Activated CD4-positive, alpha-beta memory T cell treated with anti-CD3 and anti-CD28 coated beads, Interleukin-2, amount 10 ng/mL, durations not matched to agents 7 days and 5 days (primary cell): ENCODE results near the gene SLC22A3. TPM values are rescaled to one million over a fixed set of nuclear protein-coding genes. Genes with fewer than 3 reads are reported as not detected.
"Not testable (repeated sequence)": the region's sequence is repeated elsewhere in the genome, so short reads cannot be mapped to it uniquely, and the experiment has no call there.

Source experiments
- CTCF ChIA-PET: fragments of 350-600 bp; sonication (Branson Sonifier 250); formaldehyde crosslinking; loops from one replicate; lab custom pipeline; 2021; ENCODE audit warnings: antibody characterized with exemption, inconsistent platforms; lab: Charles Lee
- POLR2A ChIA-PET: fragments of 350-600 bp; sonication (Branson Sonifier 250); formaldehyde crosslinking; loops from one replicate; lab custom pipeline; 2021; ENCODE audit warnings: antibody characterized with exemption; lab: Charles Lee
- DNase-seq: peaks from one replicate; pipeline ENCODE4 v3.0.0-alpha.2; 2020
- H3K27ac Mint-ChIP-seq: one replicate; pipeline ENCODE4 v1.8.0; 2021; ENCODE audit warnings: mild to moderate bottlenecking, mixed read lengths
- H3K27me3 Mint-ChIP-seq: one replicate; pipeline ENCODE4 v1.8.0; 2021; ENCODE audit warnings: mixed read lengths
- H3K36me3 Mint-ChIP-seq: one replicate; pipeline ENCODE4 v1.8.0; 2021; ENCODE audit warnings: low read depth, mixed read lengths
- H3K4me1 Mint-ChIP-seq: one replicate; pipeline ENCODE4 v1.8.0; 2021; ENCODE audit warnings: mixed read lengths
- H3K4me3 Mint-ChIP-seq: one replicate; pipeline ENCODE4 v1.8.0; 2021; ENCODE audit warnings: mild to moderate bottlenecking, mixed read lengths
- H3K9me3 Mint-ChIP-seq: one replicate; pipeline ENCODE4 v1.8.0; 2021; ENCODE audit warnings: mixed read lengths
- total RNA-seq, 2 experiments: library from RNA; stranded (reverse); gene quantifications; one replicate each; pipeline ENCODE4 v1.2.3, GENCODE V29; 2021

The SLC22A3 gene
- total RNA-seq, 2 experiments from 2014 or later = not detected

DNA sequence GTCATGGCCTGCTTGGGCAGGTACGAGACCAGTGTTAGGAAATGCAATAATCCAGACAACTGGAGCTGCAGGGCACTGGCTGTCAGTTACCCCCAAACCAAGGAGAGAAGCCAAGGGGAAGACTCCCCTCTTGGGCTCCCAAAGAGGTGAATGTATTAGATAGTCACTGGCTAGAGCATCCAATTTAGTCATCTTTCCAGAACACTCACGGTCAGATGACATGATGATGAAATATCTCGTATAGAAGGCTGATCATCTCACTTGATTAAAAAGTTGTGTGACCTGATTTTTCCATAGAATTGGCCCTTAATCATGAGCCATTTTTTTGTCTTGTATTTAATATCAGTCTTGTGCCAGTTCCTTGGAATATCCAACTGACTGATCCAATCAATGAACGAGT is 40.7 kb downstream of the SLC22A3 start:
- H3K4me3 Mint-ChIP-seq = no peak overlapping the region
- H3K4me1 Mint-ChIP-seq = no peaks in the 10 kb centered on the region
- H3K36me3 Mint-ChIP-seq = no peaks in the 10 kb centered on the region
- H3K27me3 Mint-ChIP-seq = peaks cover 9% of the 10 kb centered on the region
- DNase-seq = no peak
- no peaks in the 10 kb centered on the region for H3K9me3 Mint-ChIP-seq
- CTCF ChIA-PET = no interaction called here
- POLR2A ChIA-PET = no interaction called here
- no peak overlapping the region for H3K27ac Mint-ChIP-seq

GRCh38 chr6:160391419-160392116 is 43.4 kb downstream of the SLC22A3 start:
- H3K36me3 Mint-ChIP-seq = no peaks in the 10 kb centered on the region
- H3K4me1 Mint-ChIP-seq = no peaks in the 10 kb centered on the region
- no peak for DNase-seq

GRCh38 chr6:160393442-160393841 is 45.3 kb downstream of the SLC22A3 start:
- H3K27ac Mint-ChIP-seq, POLR2A ChIA-PET, H3K27me3 Mint-ChIP-seq, H3K9me3 Mint-ChIP-seq, H3K36me3 Mint-ChIP-seq, H3K4me1 Mint-ChIP-seq, H3K4me3 Mint-ChIP-seq, DNase-seq: not testable (repeated sequence)
- CTCF ChIA-PET = interaction anchor here (1.5 kb wide), 1 partner anchor 62 kb away, joined by 3 read pairs; no protein-coding TSS in a partner anchor

More at GRCh38 chr6:160391419-160392116, 43.4 kb downstream of the SLC22A3 start:
- Mint-ChIP-seq H3K4me3 (no peak overlapping the region), H3K27ac (no peak overlapping the region), H3K9me3 (no peaks in the 10 kb centered on the region), H3K27me3 (peaks cover 5% of the 10 kb centered on the region)
- POLR2A ChIA-PET = no interaction called here
- CTCF ChIA-PET = no interaction called here

DNA sequence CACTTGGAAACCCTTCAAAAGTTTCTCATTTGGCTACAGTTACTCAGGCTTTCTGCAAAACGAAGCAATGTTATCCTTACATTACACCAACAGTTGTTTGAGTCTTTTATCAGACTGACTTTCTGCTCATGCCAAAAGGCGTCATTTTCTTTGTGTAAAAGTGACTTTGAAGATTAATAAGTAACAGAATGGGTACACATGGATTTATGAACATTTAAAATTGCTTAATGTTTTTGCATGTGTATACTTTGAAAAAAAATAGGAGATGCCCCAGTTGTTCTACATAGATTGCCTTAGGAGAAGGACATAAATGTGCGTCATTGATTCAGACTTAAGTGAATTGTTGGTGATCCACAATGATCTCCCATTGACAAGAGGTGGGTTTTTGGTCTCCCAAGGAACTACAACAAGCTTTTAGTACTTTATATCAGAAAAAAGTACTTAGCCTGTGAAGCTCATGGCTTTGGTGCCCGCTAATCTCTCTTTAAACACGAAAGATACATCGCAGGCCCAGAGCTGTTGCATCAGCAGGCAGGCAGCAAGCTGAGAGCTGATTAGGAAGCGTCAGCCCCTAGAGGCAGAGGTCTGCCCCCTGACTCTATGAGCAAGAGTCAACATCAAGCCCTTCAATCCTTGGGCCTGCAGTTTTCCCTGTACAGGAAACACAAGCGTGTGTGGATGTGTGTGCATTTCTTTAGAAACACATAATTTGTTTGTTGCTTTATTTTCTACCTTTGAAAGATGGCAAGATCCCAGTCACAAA is 45.9 kb downstream of the SLC22A3 start:
- Mint-ChIP-seq H3K9me3 (no peaks in the 10 kb centered on the region), H3K27ac (no peak overlapping the region), H3K4me3 (no peak overlapping the region), H3K27me3 (peaks cover 3% of the 10 kb centered on the region), H3K4me1 (peaks cover 10% of the 10 kb centered on the region), H3K36me3 (no peaks in the 10 kb centered on the region)
- DNase-seq = no peak
- POLR2A ChIA-PET = no interaction called here
- CTCF ChIA-PET = interaction anchor here (1.5 kb wide), 1 partner anchor 62 kb away, joined by 3 read pairs; no protein-coding TSS in a partner anchor

- Mint-ChIP-seq H3K4me1 (peaks cover 14% of the 10 kb centered on the region), H3K9me3 (no peaks in the 10 kb centered on the region), H3K27ac (no peak overlapping the region), H3K4me3 (no peak overlapping the region), H3K36me3 (no peaks in the 10 kb centered on the region), H3K27me3 (peaks cover 3% of the 10 kb centered on the region)
- POLR2A ChIA-PET = no interaction called here
- DNase-seq = no peak
- CTCF ChIA-PET = no interaction called here
Measured at GRCh38 chr6:160394654-160395035, 46.5 kb downstream of the SLC22A3 start.

- Mint-ChIP-seq H3K9me3 (no peaks in the 10 kb centered on the region), H3K4me3 (no peak overlapping the region), H3K27me3 (peaks cover 3% of the 10 kb centered on the region), H3K27ac (no peak overlapping the region), H3K36me3 (no peaks in the 10 kb centered on the region), H3K4me1 (peaks cover 16% of the 10 kb centered on the region)
- DNase-seq = no peak
- ChIA-PET POLR2A (no interaction called here), CTCF (no interaction called here)
Measured at GRCh38 chr6:160395187-160395586, 47.0 kb downstream of the SLC22A3 start.

DNA sequence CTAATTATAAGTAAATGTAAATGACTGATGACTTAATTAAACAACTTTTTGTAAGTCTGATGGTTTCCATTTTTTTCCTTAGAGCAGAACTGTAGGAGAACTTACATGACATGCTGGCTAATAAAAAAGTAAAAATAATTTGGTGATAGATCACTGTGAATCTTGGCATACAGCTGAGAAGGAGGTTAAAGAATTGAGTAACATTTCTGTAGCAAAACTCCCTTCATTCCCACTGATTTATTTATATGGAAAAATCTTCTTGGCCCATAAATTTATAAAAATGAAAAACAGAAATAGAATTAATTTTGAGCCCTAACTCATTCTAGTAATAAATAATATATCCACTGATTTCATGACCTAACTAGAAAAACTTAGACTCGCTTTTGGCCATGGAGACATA is 48.1 kb downstream of the SLC22A3 start:
- peaks cover 6% of the 10 kb centered on the region for H3K27me3 Mint-ChIP-seq
- H3K9me3 Mint-ChIP-seq = no peaks in the 10 kb centered on the region
- no peak overlapping the region for H3K27ac Mint-ChIP-seq
- CTCF ChIA-PET = no interaction called here
- peaks cover 21% of the 10 kb centered on the region for H3K4me1 Mint-ChIP-seq
- no peak overlapping the region for H3K4me3 Mint-ChIP-seq
- POLR2A ChIA-PET = no interaction called here
- DNase-seq = no peak
- H3K36me3 Mint-ChIP-seq = no peaks in the 10 kb centered on the region

DNA sequence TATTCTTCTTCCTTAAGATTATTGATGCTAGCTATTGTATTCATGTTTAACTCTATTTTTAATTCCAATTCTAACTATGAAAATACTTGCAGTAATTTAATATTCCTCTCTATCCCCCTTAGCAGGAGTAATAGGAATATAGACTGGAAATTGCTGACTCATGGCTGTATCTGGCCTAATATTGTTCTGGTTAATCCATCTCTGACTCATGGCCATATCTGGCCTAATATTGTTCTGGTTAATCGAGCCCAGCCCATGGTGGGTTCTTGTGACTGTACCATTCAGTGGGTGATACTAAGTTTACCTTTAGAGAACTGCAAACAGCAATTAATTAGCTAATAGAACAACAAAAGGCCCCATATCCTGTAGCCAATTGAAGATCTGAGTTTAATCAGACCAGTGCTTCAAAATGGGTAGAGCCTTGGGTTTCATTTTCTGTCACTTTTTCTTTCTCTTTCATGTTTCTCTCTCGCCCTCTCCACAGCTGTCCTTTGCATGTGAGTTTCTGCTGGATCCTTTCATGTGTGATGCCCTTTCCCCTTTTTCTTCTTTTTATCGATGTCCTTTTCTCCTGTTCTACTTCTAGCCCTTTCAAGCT is 50.6 kb downstream of the SLC22A3 start:
- ChIA-PET POLR2A (no interaction called here), CTCF (no interaction called here)
- Mint-ChIP-seq H3K9me3 (no peaks in the 10 kb centered on the region), H3K4me3 (no peak overlapping the region), H3K4me1 (peaks cover 21% of the 10 kb centered on the region), H3K36me3 (no peaks in the 10 kb centered on the region), H3K27me3 (peaks cover 5% of the 10 kb centered on the region), H3K27ac (no peak overlapping the region)
- DNase-seq = no peak

- no peaks in the 10 kb centered on the region for H3K9me3 Mint-ChIP-seq
- H3K36me3 Mint-ChIP-seq = no peaks in the 10 kb centered on the region
- POLR2A ChIA-PET = no interaction called here
- H3K4me1 Mint-ChIP-seq = peaks cover 21% of the 10 kb centered on the region
- CTCF ChIA-PET = no interaction called here
- no peak for DNase-seq
- H3K4me3 Mint-ChIP-seq = no peak overlapping the region
- H3K27ac Mint-ChIP-seq = no peak overlapping the region
- H3K27me3 Mint-ChIP-seq = peaks cover 8% of the 10 kb centered on the region
Measured at GRCh38 chr6:160400446-160400845, 52.3 kb downstream of the SLC22A3 start.

- H3K4me3 Mint-ChIP-seq = no peak overlapping the region
- H3K9me3 Mint-ChIP-seq = no peaks in the 10 kb centered on the region
- peaks cover 12% of the 10 kb centered on the region for H3K27me3 Mint-ChIP-seq
- no peaks in the 10 kb centered on the region for H3K36me3 Mint-ChIP-seq
- no peak for DNase-seq
- no peaks in the 10 kb centered on the region for H3K4me1 Mint-ChIP-seq
- ChIA-PET POLR2A (no interaction called here), CTCF (no interaction called here)
- no peak overlapping the region for H3K27ac Mint-ChIP-seq
Measured at GRCh38 chr6:160408528-160408927, 60.4 kb downstream of the SLC22A3 start.

GRCh38 chr6:160412993-160413392 is 64.8 kb downstream of the SLC22A3 start:
- H3K4me3 Mint-ChIP-seq = no peak overlapping the region
- H3K36me3 Mint-ChIP-seq = no peaks in the 10 kb centered on the region
- ChIA-PET CTCF (no interaction called here), POLR2A (no interaction called here)
- H3K9me3 Mint-ChIP-seq = no peaks in the 10 kb centered on the region
- H3K4me1 Mint-ChIP-seq = no peaks in the 10 kb centered on the region
- DNase-seq = no peak
- peaks cover 3% of the 10 kb centered on the region for H3K27me3 Mint-ChIP-seq
- no peak overlapping the region for H3K27ac Mint-ChIP-seq

- CTCF ChIA-PET = no interaction called here
- H3K27me3 Mint-ChIP-seq = peaks cover 3% of the 10 kb centered on the region
- POLR2A ChIA-PET = no interaction called here
Measured at GRCh38 chr6:160417146-160417545, 69.0 kb downstream of the SLC22A3 start.

DNA sequence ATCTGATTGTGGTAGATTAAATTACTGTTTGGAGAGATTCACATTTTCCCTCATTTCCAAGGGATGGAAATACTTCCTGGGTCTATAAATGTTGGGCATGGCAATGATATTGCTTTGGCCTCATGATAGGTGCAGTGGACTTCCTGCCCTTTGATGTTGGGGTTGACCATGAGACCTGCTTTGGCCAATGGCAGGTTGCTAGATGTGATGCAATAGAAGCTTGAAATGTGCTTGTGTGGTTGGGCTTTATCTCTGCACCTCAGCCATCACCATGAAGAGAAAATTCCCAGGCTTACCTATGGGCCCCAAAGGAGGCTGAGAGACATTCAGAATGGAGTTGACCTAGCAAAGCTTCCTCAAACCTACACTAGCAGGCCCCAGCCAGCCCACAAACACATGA is 69.4 kb downstream of the SLC22A3 start:
- H3K27me3 Mint-ChIP-seq = peaks cover 3% of the 10 kb centered on the region
- no peak overlapping the region for H3K27ac Mint-ChIP-seq
- H3K4me3 Mint-ChIP-seq = no peak overlapping the region
- no peaks in the 10 kb centered on the region for H3K4me1 Mint-ChIP-seq
- CTCF ChIA-PET = no interaction called here
- POLR2A ChIA-PET = no interaction called here
- H3K36me3 Mint-ChIP-seq = no peaks in the 10 kb centered on the region
- H3K9me3 Mint-ChIP-seq = no peaks in the 10 kb centered on the region
- DNase-seq = no peak

More at GRCh38 chr6:160417146-160417545, 69.0 kb downstream of the SLC22A3 start:
- no peak for DNase-seq
- no peaks in the 10 kb centered on the region for H3K9me3 Mint-ChIP-seq
- H3K27ac Mint-ChIP-seq = no peak overlapping the region
- no peaks in the 10 kb centered on the region for H3K36me3 Mint-ChIP-seq
- no peaks in the 10 kb centered on the region for H3K4me1 Mint-ChIP-seq
- H3K4me3 Mint-ChIP-seq = no peak overlapping the region
